Left kidney (tissue), 2 donors: Measurements from ENCODE around the gene SLC15A3. TPM values are rescaled to one million over a fixed set of nuclear protein-coding genes. Genes with fewer than 3 reads are reported as not detected.
"Not testable (repeated sequence)": the region's sequence is repeated elsewhere in the genome, so short reads cannot be mapped to it uniquely, and the experiment has no call there.

Experiments
- DNase-seq: peaks from one replicate; pipeline ENCODE4 v3.0.0-alpha.2; 2013
- polyA plus RNA-seq: library from polyadenylated mRNA; unstranded; fragments of 120-200 nt; gene quantifications from one replicate; pipeline ENCODE4 v1.2.1, GENCODE V29; 2013; ENCODE audit not compliant: insufficient read length

The SLC15A3 gene
- polyA plus RNA-seq, 1 donor: 15.7 TPM

DNA sequence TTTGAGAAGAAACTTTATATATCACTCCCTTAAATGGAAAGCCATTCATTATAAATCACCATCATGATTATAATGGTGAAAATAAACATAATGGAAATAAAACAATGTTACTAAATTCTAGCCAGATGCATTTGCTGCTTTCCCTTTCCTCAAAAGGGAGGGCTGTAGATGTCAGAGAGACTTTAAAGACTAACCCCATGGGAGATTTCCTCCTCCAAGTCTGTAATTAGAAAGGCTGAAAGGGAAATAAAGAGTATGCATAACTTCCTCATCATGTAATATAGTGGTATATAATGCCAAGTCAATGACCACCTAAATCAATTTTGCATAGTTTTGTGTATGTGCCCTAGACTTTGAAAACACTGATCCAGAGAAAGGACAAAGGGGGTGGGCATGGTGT lies 25.9 kb upstream of the SLC15A3 start:
- no peak for DNase-seq

DNA sequence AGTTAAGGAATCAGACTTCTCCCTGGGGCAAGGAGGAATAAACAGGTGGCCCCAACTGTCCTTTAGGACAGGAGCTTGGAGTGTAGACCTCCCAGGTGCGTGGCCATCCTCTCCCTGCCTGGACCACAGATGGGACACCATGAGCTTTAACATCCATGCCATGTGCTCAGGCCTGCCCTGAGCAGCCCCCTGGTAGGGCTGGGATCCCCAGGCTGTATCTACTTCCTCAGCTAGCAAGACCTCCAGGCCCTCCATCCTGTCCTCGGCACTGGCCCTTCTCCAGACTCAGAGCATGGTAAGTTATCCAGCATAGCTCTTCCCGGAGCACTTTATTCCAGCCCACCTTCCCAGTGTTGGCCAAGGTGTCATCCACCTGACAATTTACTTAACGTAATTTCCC lies 25.2 kb upstream of the SLC15A3 start:
- no peak for DNase-seq

DNA sequence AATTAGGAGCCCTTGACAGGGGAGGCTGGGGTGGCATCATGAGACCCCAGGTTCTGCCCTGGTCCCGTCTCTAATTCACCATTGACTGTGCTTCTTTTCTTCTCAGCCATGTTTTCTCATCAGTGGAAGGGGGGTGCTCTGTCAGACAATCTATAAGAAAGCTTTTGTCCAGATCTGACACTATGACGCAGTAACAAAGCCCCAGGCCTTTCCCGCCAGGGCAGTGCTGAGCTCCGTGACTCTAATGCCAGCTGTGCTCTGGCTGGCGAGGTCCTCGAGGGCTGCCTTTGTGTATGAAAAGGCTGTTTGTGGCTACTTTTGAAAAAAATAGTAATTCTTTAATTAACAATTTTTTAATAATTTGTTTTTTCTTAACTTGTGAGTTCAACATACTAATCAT lies 22.8 kb upstream of the SLC15A3 start:
- no peak for DNase-seq

DNA sequence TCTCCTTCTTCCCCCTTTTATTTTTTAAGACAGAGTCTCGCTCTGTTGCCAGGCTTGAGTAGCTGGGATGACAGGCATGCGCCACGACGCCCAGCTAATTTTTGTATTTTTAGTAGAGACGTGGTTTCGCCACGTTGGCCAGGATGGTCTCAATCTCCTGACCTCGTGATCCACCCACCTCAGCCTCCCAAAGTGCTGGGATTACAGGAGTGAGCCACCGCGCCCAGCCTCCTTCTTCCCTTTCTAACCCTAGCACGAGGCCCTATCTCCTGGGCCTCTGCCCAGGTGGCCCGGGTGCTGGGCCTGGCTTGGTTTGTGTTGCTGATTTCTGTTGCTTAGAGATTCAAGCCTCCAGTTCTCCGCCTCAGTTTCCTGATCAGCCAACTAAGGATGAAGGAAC lies 22.3 kb upstream of the SLC15A3 start:
- DNase-seq: not testable (repeated sequence)

DNA sequence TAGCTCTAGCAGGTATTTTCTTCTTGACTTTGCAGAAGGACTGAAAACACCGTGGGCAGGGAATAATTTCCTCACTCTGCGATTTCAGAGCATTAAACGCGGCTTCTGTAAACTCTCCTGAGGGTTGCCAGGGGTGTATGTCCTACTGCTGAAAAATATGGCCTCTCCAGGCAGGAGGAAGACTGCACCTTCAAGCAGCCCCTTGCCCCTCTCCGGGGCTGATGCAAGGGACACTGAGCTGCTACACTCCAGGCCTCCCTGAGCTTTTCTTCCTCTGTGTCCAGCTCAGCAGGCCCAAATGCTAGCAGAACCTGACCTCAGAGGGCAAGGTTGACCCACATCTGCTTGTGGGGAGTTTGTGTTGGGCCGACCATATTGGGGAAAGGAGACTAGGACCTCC lies 21.7 kb upstream of the SLC15A3 start:
- no peak for DNase-seq

DNA sequence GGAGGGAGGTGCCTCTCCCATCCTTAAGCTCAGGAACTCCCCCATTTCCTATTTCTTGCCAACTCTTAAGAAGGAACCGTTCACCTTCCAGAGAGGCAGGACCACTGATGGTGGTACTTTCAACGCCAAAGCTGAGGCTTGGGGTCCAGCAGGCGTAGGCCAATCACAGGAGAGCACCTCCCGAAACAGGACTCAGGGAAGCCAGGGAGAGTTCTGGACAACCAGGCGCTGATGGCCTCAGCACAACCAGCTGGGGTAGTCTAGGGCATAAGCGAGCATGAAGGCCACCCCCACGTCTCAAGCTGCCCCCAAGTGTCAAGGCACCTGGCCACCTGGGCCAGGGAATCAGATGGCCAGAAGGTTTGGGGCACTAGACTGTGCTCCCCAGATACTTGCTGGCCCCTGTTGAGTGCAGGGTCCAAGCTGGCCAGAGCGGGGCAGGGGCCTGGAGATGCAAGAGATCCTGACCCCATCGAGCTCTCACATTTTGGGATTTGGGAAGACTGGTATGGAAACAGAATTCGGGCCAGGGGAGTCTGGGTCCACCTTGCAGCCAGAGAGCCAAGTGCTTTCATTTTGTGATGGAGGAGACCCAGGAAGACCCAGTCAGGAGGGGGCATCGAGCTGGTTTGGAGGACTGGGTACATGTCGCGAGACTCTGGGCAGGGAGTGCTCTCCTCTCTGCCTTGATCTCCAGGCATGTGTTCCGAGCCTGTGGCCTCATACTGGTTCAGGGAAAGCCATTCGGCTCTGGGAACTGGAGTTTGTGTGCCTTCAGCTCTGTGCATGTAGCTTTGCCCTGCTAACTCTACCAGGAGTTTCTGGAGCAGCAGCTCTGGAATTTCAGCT lies 20.4 kb upstream of the SLC15A3 start:
- DNase-seq: no peak

DNA sequence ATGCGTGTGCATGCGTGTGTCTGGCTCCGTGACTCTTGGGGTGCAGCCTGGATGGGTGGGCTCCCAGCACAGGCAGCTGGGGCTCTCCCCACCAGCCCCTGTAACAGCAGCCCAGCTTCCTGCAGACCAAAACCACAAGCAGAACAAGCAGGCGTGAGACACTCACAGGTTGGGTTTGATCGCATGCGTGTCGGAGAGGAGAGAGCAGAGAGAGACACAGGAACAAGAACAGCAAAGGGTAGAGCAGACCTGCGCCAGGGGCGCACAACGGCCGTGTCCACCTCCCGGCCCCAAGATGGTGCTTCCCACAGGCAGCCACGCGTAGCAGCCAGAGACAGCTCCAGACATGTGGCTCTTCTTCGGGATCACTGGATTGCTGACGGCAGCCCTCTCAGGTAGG lies 19.5 kb upstream of the SLC15A3 start, which contains the start of gene CD6:
Gene CD6, plus strand, starts transcription at position 161 of the 400 bp plus-strand sequence. Its CDS starts 186 bp downstream, at position 347.
- no peak for DNase-seq

DNA sequence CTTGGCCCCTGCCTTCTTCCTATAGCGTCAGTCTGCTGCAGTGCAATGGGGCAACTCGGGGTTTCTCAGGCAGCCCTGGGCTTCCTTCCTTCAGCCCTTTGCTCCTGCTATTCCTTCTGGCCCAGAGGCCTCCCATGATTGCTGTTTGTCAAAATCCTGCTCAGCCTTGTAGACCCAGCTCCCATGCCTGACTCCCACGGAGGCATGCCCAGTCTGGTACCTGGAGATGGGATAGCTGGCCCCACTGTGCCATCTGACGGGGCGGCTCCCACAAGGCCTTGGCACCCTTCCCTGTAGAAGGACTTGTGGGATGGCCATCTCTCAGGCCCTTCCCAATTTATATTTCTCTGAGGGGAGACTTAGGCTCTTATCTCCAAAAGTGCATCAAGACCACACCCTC lies 18.9 kb upstream of the SLC15A3 start:
- no peak for DNase-seq

DNA sequence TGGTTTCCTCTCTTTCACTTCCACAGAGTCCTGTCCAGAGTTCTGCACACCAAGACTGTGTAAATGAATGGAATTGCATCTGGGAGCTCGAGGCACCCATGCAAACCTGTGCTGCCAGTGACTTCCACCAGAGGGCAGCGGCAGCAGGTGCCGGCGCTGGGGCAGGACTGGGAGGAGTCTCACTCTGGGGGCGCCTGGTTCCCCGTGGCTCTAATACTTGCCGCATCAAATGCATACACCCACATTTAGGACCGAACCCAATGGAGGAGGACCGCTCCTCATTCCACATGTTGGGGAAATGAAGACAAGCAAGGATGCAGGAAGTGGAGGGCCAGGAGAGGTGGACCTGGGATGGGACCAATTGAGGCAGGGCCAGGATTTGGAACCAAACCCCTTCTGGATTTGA lies 18.4 kb upstream of the SLC15A3 start:
- DNase-seq: no peak

DNA sequence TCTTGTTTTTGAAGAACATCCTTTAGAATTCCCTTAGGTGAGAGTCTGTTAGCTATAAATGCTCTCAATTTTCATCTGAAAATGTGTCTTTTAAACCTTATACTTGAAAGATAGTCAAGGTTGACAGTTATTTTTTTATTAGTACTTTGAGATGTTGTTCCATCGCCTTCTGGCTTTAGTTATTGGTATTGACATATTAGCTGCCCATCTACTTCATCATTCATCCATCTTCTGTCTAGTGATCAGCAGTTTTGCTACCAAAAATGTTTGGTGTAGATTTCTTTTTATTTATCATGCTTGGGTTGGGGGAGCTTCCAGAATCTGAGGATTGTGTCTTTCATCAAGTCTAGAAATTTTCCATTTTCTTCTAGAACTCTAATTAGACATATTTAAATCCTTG lies 16.2 kb upstream of the SLC15A3 start:
- DNase-seq: no peak

DNA sequence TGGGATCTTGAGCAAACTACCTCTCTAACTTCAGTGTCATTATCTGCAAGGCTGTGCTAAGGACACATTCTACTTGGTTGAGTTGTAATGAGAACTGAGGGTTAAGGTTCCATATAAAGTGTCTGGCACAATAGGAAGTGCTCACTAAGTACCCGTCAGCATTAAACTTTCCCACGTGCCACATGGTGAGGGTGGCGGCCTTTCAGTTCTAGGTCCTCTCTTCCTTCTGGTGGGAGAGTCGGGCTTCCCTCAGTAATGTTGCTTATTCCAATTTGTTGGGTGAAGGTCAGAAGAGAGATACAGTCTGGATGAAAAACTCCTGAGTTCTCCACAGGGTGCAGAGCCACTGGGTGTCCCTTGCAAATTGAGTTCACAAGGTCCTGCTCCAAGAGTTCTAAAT lies 14.9 kb upstream of the SLC15A3 start:
- no peak for DNase-seq

DNA sequence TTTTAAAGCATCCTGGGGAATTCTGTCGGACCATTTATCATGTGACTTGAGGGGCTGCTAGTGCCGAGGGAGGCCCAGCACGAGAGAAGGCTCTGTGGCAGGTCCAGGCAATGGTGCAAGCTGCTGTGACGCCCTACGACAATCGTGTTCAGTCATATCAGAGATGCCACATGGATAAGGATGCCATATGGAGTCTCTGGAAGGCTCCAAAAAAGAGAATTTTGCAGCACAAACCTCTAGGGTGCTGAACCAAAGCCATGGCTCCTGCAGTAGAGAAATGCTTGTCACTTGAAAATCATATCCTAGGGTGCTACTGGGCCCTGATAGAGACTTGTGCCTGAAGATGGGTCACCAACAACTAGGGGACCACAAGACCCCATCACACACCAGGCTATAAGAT lies 12.8 kb upstream of the SLC15A3 start:
- DNase-seq: no peak

DNA sequence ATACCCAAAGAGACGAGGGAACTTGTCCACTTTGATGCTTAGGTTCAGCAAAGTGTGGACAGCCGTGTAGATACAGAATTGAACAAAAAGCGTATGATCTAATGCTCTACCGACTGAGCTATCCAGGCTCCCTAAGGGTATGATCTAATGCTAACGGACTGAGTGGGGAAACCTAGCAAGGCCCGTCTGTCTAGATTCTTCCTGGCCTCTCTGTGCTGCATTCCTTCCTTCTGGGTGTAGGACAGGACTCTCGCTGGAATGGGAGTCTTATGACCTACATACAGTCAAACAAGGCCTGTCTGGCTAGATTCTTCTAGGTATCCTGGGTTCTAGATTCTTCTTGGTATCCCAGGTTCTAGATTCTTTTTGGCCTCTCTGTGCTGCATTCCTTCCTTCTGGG lies 8.4 kb upstream of the SLC15A3 start:
- DNase-seq: no peak

DNA sequence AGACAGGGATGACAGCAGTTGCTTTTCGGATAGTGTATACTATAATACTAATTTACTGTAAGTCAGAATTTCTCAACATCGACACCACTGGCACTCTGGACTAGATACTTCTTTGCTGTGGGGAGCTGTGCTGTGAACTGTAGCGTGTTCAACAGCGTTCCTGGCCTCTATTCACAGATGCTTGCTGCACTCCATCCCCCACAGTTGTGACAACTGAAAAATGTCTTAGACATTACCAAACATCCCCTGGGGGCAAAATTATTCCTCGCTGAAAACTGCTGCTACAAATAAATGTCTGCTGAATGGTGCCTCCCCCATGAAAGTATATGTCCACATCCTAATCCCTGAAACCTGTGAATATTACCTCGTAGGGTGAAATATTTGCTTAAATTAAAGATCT lies 7.5 kb upstream of the SLC15A3 start:
- DNase-seq: no peak

DNA sequence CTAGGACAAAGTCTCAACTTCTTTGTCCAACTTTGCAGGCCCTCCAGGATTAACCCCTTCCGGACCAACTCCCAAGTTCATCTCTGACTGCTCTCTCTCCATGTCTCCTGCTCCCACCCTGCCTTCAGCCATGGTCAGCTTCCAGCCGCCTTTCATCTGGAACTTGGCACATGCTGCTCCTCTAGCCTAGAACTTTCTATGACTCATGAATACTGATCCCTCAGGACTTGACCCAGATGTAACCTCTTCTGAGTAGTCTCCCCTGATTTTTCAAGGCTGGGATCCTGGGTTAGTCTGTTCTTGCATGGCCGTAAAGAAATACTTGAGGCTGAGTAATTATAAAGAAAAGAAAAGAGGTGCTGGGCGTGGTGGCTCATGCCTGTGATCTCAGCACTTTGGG lies 5.2 kb upstream of the SLC15A3 start:
- no peak for DNase-seq

DNA sequence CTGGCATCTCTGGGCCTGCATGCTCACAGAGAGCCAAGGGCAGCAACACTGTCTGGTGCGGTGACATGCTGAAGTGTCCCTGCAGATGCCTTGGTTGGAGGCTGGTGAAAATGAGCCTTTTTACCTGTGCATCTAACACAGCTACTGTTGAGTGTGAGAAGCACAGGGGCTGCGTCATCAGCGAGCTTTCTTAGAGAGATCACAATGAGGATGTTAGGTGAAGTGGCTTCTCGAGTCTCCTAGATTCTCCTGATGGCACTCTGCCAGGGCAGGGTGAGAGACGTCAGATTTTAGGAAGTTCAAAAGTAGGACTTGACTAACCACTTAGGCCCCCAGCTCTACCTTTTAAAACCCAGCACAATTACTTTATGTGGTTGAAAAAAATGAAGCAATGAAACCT lies 3.6 kb upstream of the SLC15A3 start:
- no peak for DNase-seq

DNA sequence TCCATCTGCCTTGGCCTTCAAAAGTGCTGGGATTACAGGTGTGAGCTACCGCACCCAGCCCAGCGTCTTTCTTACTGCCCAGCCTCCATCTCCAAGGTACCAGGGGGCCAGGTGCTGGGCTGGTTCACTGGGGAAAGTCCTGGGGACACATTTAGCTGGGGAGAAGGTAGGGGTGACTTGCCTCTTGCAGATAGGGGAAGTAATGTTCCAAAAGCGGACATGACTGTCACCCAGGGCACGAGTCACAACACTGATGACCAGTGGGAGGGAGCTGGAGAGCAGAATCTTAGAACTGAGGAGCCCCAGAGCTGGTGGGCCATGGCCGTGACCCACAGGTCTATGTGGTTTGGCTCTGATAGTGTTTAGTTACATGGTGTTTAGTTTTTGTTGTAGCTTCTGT lies 2.4 kb upstream of the SLC15A3 start:
- DNase-seq: no peak

DNA sequence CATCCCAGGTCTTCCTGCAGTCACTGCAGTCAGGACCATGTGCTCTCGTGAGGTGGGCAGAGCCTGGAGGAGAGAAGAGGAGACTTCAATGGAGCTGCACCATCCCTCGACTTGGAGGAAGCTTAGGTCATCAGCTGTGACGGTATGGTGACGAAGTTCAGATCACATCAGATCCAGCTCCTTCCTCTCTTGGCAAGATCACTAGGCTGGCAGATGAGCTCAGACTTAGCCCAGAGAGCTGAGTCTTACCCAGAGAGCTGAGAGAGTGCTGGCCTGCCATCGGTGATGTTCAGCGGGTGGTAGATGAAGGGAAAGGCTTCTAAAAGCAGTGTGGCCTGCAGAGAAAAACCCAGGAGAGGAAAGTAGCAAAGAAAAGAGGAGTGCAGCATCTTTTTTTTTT lies 1.8 kb upstream of the SLC15A3 start:
- DNase-seq: no peak

DNA sequence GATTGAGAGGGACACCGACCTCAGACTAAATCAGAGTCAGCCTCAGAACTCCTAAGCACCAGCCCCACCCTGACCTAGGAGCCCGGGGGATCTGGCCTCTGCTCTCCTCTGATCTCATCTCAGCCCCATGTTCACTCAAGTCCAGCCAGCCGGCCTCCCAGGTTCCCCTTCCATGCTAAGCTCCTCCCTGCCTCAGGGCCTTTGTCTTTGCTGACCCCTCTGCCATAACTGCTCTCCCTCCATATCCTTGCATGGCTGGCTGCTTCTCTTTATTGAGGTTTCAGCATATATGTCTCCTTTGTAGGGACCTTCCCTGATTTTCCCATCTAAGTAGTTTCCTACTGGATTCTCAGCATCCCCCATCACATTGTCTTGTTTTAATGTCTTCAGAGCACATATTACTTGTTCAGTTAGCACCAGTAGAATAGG lies 780 bp upstream of the SLC15A3 start:
- DNase-seq: no peak

DNA sequence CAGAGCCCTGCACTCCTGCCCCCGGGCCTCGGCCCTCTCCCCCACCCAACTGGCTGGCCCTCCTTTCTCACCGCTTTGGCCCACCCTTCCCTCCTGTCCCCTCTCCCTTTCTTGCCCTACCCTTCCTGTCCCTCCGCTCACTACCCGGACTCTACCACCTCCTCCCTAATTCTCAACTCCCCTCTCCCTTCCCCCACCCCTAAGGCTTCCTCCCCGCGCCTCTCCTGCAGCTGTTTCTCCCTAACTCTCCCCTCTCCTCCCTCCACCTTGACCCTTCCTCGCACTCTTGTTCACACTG lies 421 bp downstream of the SLC15A3 start:
- no peak for DNase-seq

DNA sequence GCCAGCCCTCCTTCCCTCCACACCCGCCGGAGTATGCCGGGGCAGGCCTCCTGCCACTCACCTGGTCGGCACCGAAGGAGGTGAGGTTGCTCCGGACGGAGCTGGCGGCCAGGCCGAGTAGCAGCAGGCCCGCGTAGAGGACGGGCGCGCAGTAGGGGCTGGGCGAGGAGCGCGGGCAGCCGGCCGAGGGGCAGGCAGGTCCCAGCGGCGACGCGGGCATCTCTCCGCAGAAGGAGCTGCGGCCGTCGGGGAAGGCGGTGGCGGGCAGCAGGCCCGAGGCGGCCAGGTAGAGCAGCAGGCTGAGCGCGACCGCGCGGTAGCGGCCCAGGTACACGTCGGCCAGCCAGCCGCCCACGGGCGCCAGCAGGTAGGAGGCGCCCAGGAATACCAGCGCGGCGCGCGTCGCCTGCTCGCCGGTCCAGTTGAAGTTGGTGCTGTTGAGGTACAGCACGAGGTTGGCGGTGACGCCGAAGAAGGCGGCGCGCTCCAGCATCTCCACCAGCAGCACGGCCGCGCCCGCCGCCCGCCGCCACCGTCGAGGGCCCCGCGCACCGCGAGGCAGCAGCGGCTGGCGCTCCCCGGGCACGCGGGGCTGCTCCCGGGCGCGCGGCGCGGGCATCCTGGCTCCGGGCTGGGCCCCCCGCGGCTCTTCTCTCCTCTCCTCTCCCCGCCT lies 907 bp downstream of the SLC15A3 start:
- DNase-seq: no peak

DNA sequence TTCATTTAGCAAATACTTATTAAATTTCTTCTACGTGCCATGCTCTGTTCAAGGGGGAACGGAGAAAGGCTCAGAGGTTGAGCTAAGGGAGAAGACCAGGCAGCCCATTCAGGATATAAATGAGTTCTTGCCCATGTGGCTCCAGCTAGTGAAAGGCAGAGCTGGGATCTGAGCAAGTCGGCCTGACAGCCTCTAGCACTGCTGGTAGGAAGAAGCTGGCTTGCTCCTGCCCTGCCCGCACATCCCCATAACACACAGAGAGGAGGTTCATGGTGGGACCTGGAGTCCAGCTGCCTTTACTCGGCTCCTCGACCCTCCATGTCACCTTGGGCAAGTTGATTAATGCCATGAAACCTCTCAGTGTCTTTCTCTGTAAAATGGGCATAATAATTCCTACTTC lies 2.0 kb downstream of the SLC15A3 start:
- no peak for DNase-seq

DNA sequence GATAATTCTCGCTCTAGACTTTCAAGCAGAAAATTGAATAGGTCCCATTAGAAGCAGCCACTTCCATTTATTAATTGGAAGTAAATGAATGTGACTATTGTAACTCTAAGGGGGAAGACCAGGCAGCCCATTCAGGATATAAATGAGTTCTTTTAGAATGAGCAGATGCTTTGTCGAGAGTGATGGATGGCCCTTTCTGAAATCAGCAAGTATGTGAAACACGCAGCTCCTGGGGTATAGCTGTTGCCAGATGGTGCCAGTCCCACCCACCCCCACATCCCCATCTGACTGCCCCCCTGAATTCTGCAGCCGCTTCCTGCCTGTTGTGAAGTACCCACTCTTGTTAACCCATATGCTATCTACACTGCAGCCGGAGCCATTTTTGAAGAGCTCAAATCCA lies 3.7 kb downstream of the SLC15A3 start:
- DNase-seq: no peak

DNA sequence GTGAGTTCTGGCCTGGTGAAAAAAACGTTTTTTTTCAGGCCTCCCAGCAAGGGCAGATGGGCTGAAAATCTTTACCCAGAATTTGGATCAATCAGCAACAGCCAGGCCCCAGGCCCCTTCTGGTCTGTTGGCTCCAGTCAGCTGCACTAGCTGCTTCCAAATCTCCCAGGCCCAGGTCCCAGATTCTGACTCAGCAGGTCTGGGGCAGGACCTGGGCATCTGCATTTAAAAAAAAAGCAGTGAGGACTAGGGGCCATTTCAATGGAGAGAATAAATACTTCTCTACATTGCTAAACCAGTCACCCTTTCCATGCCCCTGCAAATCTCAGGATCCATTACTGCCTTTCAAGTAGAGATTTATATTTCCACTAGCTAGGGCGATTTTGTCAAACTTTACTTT lies 4.3 kb downstream of the SLC15A3 start:
- DNase-seq: no peak
